ENCODE results near the gene CASTOR2. TPM values are rescaled to one million over a fixed set of nuclear protein-coding genes. Genes with fewer than 3 reads are reported as not detected.
A peak's percentile ranks its signal among the peaks of the same experiment; 100 is the strongest.

CASTOR2 gene
- total RNA-seq, 2 donors from 2014 or later, result 9.6 to 14.0 TPM

DNA sequence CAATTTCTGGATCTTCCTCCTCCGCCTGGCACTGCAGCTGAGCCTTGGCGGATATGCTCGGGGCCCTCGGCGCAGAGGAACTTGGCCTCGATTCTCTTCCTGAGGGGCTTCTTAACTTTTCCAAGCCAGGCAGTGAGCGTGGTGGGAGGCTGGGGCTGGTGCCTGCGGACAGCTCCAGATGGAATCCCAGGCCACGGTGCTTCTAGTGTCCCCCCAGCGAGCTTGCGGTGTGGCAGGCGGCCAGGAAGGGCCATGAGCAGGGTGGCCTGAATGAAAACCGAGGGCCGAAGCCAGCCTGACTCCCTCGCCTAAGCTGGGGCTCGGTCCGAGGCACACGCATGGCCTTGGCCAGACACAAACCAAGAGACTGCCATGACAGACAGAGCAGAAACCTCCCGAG lies 77.8 kb downstream of the CASTOR2 start:
- no peaks in the 10 kb centered on the region for H3K27me3 ChIP-seq
- H3K36me3 ChIP-seq (replicated peaks in 1 of 2; ENCODE audit: insufficient read depth in 1 of 2, low read depth in 2 of 2), result peaks cover 0 to 4% of the 10 kb centered on the region in 2 donors
- TF ChIP-seq POLR2A (IDR thresholded peaks at IDR 0.05), result no peak
- no peak overlapping the region for H3K4me3 ChIP-seq
- no peak overlapping the region for H3K27ac ChIP-seq
- no peaks in the 10 kb centered on the region for H3K9me3 ChIP-seq
- intact Hi-C loops (cut with DNase I), result loop anchor here (10.0 kb wide), 1 partner anchor 627 kb away; no protein-coding TSS in a partner anchor
- H3K4me1 ChIP-seq, result no peaks in the 10 kb centered on the region
- ATAC-seq (no peak), DNase-seq (peak in 3 of 4 donors; percentile 10 to 21 (median 17))
- 90 to 92% methylated on average over 14 to 19 of the region's 19 CpGs for WGBS, 2 donors

DNA sequence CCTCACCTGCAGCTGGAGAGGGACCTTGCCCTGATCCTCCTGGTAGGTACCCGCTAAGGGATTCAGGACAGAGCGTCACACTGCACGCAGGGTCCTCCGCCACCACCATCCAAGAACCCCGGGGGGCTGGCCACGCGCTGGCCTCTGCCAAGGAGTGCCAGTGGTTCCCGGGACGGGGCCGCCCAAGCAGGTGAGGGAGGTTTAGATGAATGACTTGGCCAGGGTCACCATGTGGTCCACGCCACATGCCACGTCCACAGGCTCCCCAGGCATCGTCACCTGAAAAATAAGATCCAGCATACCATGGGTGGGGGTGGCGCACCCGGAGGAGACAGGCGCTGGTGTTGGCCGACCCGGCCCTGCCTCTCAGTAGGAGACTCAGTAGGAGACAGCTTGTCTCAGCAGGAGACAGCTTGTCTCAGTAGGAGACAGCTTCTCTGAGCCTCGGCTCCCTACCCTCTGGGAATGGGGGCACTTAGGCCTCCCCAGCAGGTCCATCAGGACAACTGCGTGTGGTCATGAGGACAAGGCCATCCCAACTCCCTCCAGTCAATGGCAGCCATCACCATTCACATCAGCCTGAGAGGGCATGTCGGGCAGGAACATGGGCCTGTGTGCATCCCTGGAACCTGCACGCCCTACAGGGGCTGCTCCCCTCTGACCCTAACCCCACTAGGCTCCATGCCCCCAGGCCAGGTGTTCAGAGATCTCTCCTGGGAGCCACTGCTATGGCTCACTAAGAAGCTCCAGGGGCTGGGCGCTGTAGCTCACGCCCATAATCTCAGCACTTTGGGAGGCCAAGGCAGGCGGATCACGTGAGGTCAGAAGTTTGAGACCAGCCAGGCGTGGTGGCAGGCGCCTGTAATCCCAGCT lies 78.6 kb downstream of the CASTOR2 start:
- Histone ChIP-seq H3K27me3 (no peaks in the 10 kb centered on the region), H3K27ac (no peak overlapping the region), H3K9me3 (no peaks in the 10 kb centered on the region), H3K4me1 (no peaks in the 10 kb centered on the region), H3K36me3 (replicated peaks in 1 of 2; ENCODE audit: insufficient read depth in 1 of 2, low read depth in 2 of 2) (peaks cover 0 to 4% of the 10 kb centered on the region in 2 donors), H3K4me3 (no peak overlapping the region)
- 94 to 100% methylated on average over 11 to 28 of the region's 28 CpGs for WGBS, 2 donors
- TF ChIP-seq, protein P1, sequence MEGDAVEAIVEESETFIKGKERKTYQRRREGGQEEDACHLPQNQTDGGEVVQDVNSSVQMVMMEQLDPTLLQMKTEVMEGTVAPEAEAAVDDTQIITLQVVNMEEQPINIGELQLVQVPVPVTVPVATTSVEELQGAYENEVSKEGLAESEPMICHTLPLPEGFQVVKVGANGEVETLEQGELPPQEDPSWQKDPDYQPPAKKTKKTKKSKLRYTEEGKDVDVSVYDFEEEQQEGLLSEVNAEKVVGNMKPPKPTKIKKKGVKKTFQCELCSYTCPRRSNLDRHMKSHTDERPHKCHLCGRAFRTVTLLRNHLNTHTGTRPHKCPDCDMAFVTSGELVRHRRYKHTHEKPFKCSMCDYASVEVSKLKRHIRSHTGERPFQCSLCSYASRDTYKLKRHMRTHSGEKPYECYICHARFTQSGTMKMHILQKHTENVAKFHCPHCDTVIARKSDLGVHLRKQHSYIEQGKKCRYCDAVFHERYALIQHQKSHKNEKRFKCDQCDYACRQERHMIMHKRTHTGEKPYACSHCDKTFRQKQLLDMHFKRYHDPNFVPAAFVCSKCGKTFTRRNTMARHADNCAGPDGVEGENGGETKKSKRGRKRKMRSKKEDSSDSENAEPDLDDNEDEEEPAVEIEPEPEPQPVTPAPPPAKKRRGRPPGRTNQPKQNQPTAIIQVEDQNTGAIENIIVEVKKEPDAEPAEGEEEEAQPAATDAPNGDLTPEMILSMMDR (IDR thresholded peaks at IDR 0.05), result no peak
- no peak for TF ChIP-seq POLR2A (IDR thresholded peaks at IDR 0.05)
- ATAC-seq (no peak), DNase-seq (no peak)
- intact Hi-C loops (cut with DNase I), result loop anchor here (10.0 kb wide), 1 partner anchor 628 kb away; no protein-coding TSS in a partner anchor

DNA sequence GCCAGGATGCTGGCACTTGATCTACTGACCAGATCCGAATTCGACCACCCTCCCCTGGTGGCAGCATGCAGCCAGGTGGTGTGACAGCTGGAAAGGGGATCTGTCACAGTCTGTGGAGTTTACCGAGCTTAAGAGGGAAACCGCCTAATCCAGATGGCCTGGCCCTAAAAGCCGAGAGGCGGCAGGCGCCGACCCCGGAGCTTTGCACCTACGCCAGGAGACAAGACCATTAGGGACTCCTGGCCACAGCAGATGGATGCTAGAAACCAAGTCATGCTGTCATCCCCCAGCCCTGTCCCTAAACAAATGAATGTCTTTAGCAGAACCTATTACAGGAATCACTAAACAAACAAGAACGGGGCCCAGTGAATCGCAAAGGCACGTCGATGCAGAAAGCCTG lies 81.4 kb downstream of the CASTOR2 start:
- Histone ChIP-seq H3K4me3 (no peak overlapping the region), H3K36me3 (replicated peaks in 1 of 2; ENCODE audit: insufficient read depth in 1 of 2, low read depth in 2 of 2) (peaks cover 5 to 10% of the 10 kb centered on the region in 2 donors), H3K4me1 (no peaks in the 10 kb centered on the region), H3K27ac (no peak overlapping the region), H3K9me3 (no peaks in the 10 kb centered on the region), H3K27me3 (no peaks in the 10 kb centered on the region)
- 84 to 96% methylated on average over 4 to 14 of the region's 14 CpGs for WGBS, 2 donors
- ATAC-seq (no peak), DNase-seq (no peak)
- no peak for TF ChIP-seq POLR2A (IDR thresholded peaks at IDR 0.05)
- TF ChIP-seq, protein P1 (IDR thresholded peaks at IDR 0.05), result no peak
- intact Hi-C loops (cut with DNase I), result loop anchor here (10.0 kb wide), 1 partner anchor 631 kb away; no protein-coding TSS in a partner anchor

DNA sequence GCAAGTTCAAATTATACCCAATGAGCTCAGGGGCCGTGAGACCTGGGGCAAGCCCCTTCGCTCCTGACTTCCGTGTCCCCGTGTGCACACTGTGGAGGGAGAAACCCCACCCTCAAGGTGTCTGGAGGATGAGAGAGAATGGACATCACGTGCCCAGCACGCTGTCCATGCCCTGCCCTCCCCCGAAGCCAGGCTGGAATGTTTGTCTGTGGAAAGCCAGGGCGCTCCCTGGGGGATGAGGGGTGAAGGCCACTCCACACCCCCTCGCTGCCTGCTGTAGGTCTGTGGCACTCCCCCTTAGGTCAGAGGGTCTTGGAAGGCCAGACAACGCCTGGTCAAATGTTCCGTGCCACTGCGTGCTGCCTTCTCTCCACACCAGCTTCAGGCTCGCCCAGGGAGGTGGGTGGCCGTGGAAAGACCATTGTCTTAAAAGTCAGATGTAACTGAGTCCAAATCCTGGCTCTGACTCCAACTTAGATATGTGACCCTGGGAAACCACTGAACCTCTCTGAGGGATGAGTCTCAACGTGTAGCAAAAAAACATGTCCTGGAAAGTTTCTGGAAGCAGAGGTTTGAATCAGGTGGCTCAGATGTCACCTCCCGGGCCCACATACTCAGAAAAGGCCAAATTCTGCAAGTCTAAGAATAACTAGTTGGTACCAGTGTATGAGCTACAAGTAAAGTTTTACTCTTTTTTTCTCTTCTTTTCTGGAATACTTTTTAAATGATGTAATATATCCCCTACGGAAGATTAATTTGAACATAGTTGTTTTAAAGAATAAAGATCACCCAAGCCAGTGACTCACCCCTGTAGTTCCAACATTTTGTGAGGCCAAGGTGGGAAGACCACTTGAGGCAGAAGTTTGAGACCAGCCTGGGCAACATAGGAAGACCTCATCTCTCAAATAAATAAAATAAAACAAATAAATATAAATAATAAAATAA lies 84.2 kb downstream of the CASTOR2 start:
- DNase-seq (no peak), ATAC-seq (no peak)
- no peak for TF ChIP-seq POLR2A (IDR thresholded peaks at IDR 0.05)
- TF ChIP-seq, protein P1 (IDR thresholded peaks at IDR 0.05), result no peak
- Histone ChIP-seq H3K27ac (no peak overlapping the region), H3K4me3 (no peak overlapping the region), H3K27me3 (no peaks in the 10 kb centered on the region), H3K9me3 (no peaks in the 10 kb centered on the region), H3K4me1 (no peaks in the 10 kb centered on the region), H3K36me3 (replicated peaks in 1 of 2; ENCODE audit: insufficient read depth in 1 of 2, low read depth in 2 of 2) (peaks cover 5 to 19% of the 10 kb centered on the region in 2 donors)
- intact Hi-C loops (cut with DNase I), result loop anchor here (10.0 kb wide), 1 partner anchor 634 kb away; no protein-coding TSS in a partner anchor
- WGBS, 2 donors, result 86 to 89% methylated on average over 7 to 17 of the region's 17 CpGs

Measured in body of pancreas (tissue), 4 donors.